Neural cell (in vitro differentiated cells): Measurements from ENCODE around the gene ARHGAP24. TPM values are rescaled to one million over a fixed set of nuclear protein-coding genes. Genes with fewer than 3 reads are reported as not detected.

Experiments used
- H2AFZ ChIP-seq: fragments of 200-600, 300-800 bp; sonication (generic), shearing (Covaris generic); 2 replicates; pipeline ENCODE4 v1.6.0; 2014; ENCODE audit warnings: low read depth, mild to moderate bottlenecking, antibody characterized with exemption, low read length, moderate library complexity
- H3F3A ChIP-seq: fragments of 200-600 bp; shearing (Covaris generic); 2 replicates; pipeline ENCODE4 v1.6.1; 2016; ENCODE audit warnings: mild to moderate bottlenecking, moderate library complexity, mixed read lengths, antibody characterized with exemption, low read length; ENCODE audit not compliant: insufficient read depth, poor library complexity, severe bottlenecking
- H3K27ac ChIP-seq: fragments of 200-600, 300-800 bp; sonication (generic), shearing (Covaris generic); 2 replicates; pipeline ENCODE4 v1.5.1; 2014; ENCODE audit warnings: mild to moderate bottlenecking, low read length, moderate library complexity
- H3K27me3 ChIP-seq: fragments of 300-800, 200-600 bp; sonication (generic), shearing (Covaris generic); 2 replicates; pipeline ENCODE4 v1.6.0; 2014; ENCODE audit warnings: mild to moderate bottlenecking, low read depth, low read length, moderate library complexity; ENCODE audit not compliant: insufficient read depth
- H3K36me3 ChIP-seq: fragments of 300-800, 200-600 bp; sonication (generic), shearing (Covaris generic); 2 replicates; pipeline ENCODE4 v1.5.1; 2014; ENCODE audit warnings: mild to moderate bottlenecking, antibody characterized with exemption, low read length, moderate library complexity; ENCODE audit not compliant: insufficient read depth
- H3K4me2 ChIP-seq: fragments of 300-800, 200-600 bp; sonication (generic), shearing (Covaris generic); 2 replicates; pipeline ENCODE4 v1.6.0; 2014; ENCODE audit warnings: mild to moderate bottlenecking, low read length
- H3K4me3 ChIP-seq: fragments of 300-800, 200-600 bp; sonication (generic), shearing (Covaris generic); 2 replicates; pipeline ENCODE4 v1.5.1; 2014; ENCODE audit warnings: mild to moderate bottlenecking, low read length, moderate library complexity
- H3K79me2 ChIP-seq: fragments of 200-600 bp; shearing (Covaris generic); replicated peaks from 2 replicates; pipeline ENCODE4 v1.6.0; 2014; ENCODE audit warnings: mild to moderate bottlenecking, low read length, moderate library complexity; ENCODE audit not compliant: insufficient read depth
- H3K9ac ChIP-seq: fragments of 300-800, 200-600 bp; sonication (generic), shearing (Covaris generic); 2 replicates; pipeline ENCODE4 v1.6.1; 2016; ENCODE audit warnings: mild to moderate bottlenecking, low read length, mixed read lengths
- H3K9me2 ChIP-seq: fragments of 200-600 bp; shearing (Covaris generic); 2 replicates; pipeline ENCODE4 v1.6.1; 2016; ENCODE audit warnings: mild to moderate bottlenecking, low read length, mixed read lengths; ENCODE audit not compliant: insufficient read depth
- H3K9me3 ChIP-seq: fragments of 200-600, 300-800 bp; sonication (generic), shearing (Covaris generic); 2 replicates; pipeline ENCODE4 v1.6.1; 2016; ENCODE audit warnings: mild to moderate bottlenecking, mixed run types, low read length, moderate library complexity, mixed read lengths
- H4K20me1 ChIP-seq: fragments of 200-600 bp; shearing (Covaris generic); 2 replicates; pipeline ENCODE4 v1.6.1; 2016; ENCODE audit warnings: mild to moderate bottlenecking, mixed run types; ENCODE audit not compliant: insufficient read depth
- CTCF ChIP-seq: fragments of 450-650 bp; IDR thresholded peaks from 2 replicates; pipeline ENCODE4 v1.5.1; 2014; ENCODE audit warnings: antibody characterized with exemption, mild to moderate bottlenecking, moderate library complexity; ENCODE audit not compliant: poor library complexity, severe bottlenecking
- EP300 ChIP-seq: fragments of 450-650 bp; conservative IDR thresholded peaks from 2 replicates; pipeline ENCODE4 v1.6.1; 2014; ENCODE audit warnings: antibody characterized with exemption, mild to moderate bottlenecking, moderate library complexity; ENCODE audit not compliant: poor library complexity, severe bottlenecking
- EZH2 ChIP-seq: fragments of 200-600, 300-800 bp; shearing (Covaris generic), sonication (generic); IDR thresholded peaks from 2 replicates; pipeline ENCODE4 v1.6.1; 2014; ENCODE audit warnings: antibody characterized with exemption, low read length, borderline replicate concordance, mild to moderate bottlenecking; ENCODE audit not compliant: insufficient read depth, poor library complexity, severe bottlenecking
- MXI1 ChIP-seq: fragments of 450-650 bp; conservative IDR thresholded peaks from 2 replicates; pipeline ENCODE4 v1.6.1; 2014; ENCODE audit warnings: antibody characterized with exemption, mild to moderate bottlenecking; ENCODE audit not compliant: poor library complexity, severe bottlenecking
- POLR2AphosphoS5 ChIP-seq: IDR thresholded peaks from 2 replicates; pipeline ENCODE4 v1.6.1; 2012
- RAD21 ChIP-seq: fragments of 450-650 bp; conservative IDR thresholded peaks from 2 replicates; pipeline ENCODE4 v1.6.1; 2014; ENCODE audit warnings: antibody characterized with exemption, mild to moderate bottlenecking, moderate library complexity
- REST ChIP-seq: IDR thresholded peaks from 2 replicates; pipeline ENCODE4 v1.6.1; 2012; ENCODE audit warnings: borderline replicate concordance
- SMC3 ChIP-seq: fragments of 450-650 bp; conservative IDR thresholded peaks from 2 replicates; pipeline ENCODE4 v1.6.1; 2014; ENCODE audit warnings: antibody characterized with exemption, mild to moderate bottlenecking, moderate library complexity; ENCODE audit not compliant: poor library complexity
- TAF1 ChIP-seq: IDR thresholded peaks from 2 replicates; pipeline ENCODE4 v1.6.1; 2012; ENCODE audit warnings: low read depth
- polyA plus RNA-seq: library from polyadenylated mRNA; depleted of rRNA; stranded (reverse); fragments of >200 nt; gene quantifications from 2 replicates; pipeline ENCODE4 v1.2.3, GENCODE V29; 2014

Gene ARHGAP24
- polyA plus RNA-seq, 1 donor from 2014 or later: 2.9 TPM

- H3K9me3 ChIP-seq: no peaks in the 10 kb centered on the region
- no peaks in the 10 kb centered on the region for H3K79me2 ChIP-seq
- peak overlapping the region; percentile 28 for H3K4me2 ChIP-seq
- peak overlapping the region; percentile 54 for H3K9ac ChIP-seq
- H3F3A ChIP-seq: no peaks in the 10 kb centered on the region
- no peak overlapping the region for H2AFZ ChIP-seq
- H3K27ac ChIP-seq: no peak overlapping the region
- no peaks in the 10 kb centered on the region for H3K9me2 ChIP-seq
- TF ChIP-seq POLR2AphosphoS5: peak; percentile 35
- TF ChIP-seq EP300: no peak
- no peak for TF ChIP-seq EZH2
- H3K27me3 ChIP-seq: peaks cover 3% of the 10 kb centered on the region
- no peaks in the 10 kb centered on the region for H3K36me3 ChIP-seq
- H3K4me3 ChIP-seq: peak overlapping the region; percentile 69
- no peaks in the 10 kb centered on the region for H4K20me1 ChIP-seq
Observed at GRCh38 chr4:85475631-85476233, 782 bp downstream of the ARHGAP24 start.

GRCh38 chr4:85476381-85476780 is 1.4 kb downstream of the ARHGAP24 start:
- no peak overlapping the region for H2AFZ ChIP-seq
- H3K9ac ChIP-seq: no peak overlapping the region
- no peaks in the 10 kb centered on the region for H3K79me2 ChIP-seq
- no peaks in the 10 kb centered on the region for H4K20me1 ChIP-seq
- H3K9me3 ChIP-seq: no peaks in the 10 kb centered on the region
- H3K4me3 ChIP-seq: peak overlapping the region; percentile 69
- H3K9me2 ChIP-seq: no peaks in the 10 kb centered on the region
- TF ChIP-seq SMC3 (no peak), EZH2 (no peak), EP300 (no peak), POLR2AphosphoS5 (no peak), REST (no peak), RAD21 (no peak), MXI1 (no peak), TAF1 (no peak), CTCF (no peak)
- peak overlapping the region; percentile 28 for H3K4me2 ChIP-seq
- no peak overlapping the region for H3K27ac ChIP-seq
- no peaks in the 10 kb centered on the region for H3F3A ChIP-seq
- H3K27me3 ChIP-seq: peaks cover 3% of the 10 kb centered on the region
- no peaks in the 10 kb centered on the region for H3K36me3 ChIP-seq
